GM12878 (cell line): ENCODE measurements around the gene COL18A1. TPM values are rescaled to one million over a fixed set of nuclear protein-coding genes. Genes with fewer than 3 reads are reported as not detected.

Source experiments
- ATAC-seq: fragments of 200-7000 bp; cut with Tn5 transposase; 3 replicates; pipeline ENCODE4 v1.9.1; 2020; ENCODE audit warnings: mild to moderate bottlenecking, moderate library complexity
- BruUV-seq: library from RNA; stranded (reverse); fragments of 400-500 nt; replicated peaks from 2 replicates; lab custom pipeline; 2021; lab: Mats Ljungman, UMichigan
- CTCF ChIA-PET: fragments of 300-600 bp; sonication (Branson Sonifier 250); formaldehyde crosslinking; extraction: SDS; loops from one replicate; lab custom pipeline; 2021; ENCODE audit warnings: inconsistent platforms; lab: Yijun Ruan, JAX
- POLR2A ChIA-PET: fragments of 350-600 bp; formaldehyde crosslinking; extraction: SDS; loops from one replicate; lab custom pipeline; 2021; ENCODE audit warnings: inconsistent platforms; lab: Charles Lee
- RAD21 ChIA-PET: fragments of 300-600 bp; sonication (Branson Sonifier 250); formaldehyde crosslinking; loops from one replicate; lab custom pipeline; 2023; ENCODE audit warnings: antibody characterized with exemption; ENCODE audit not compliant: unreplicated experiment; lab: Charles Lee
- SMC1A ChIA-PET: fragments of 300-600 bp; sonication (Branson Sonifier 250); formaldehyde crosslinking; loops from one replicate; lab custom pipeline; 2023; ENCODE audit not compliant: unreplicated experiment, uncharacterized antibody; lab: Charles Lee
- DNase-seq: peaks from one replicate; pipeline ENCODE4 v3.0.0-alpha.2; 2011; ENCODE audit warnings: low read depth, low spot score
- FAIRE-seq: peaks from 3 replicates; lab custom pipeline; 2011; peaks lifted over from hg19 to GRCh38; lab: Jason Lieb, UNC
- H2AFZ ChIP-seq: 2 replicates; pipeline ENCODE4 v1.6.0; 2011; ENCODE audit warnings: low read depth, low read length, control low read depth; ENCODE audit not compliant: control insufficient read depth
- H3K27ac ChIP-seq: 2 replicates; pipeline ENCODE4 v1.5.1; 2011; ENCODE audit warnings: control low read depth; ENCODE audit not compliant: control insufficient read depth, insufficient read depth
- H3K27me3 ChIP-seq, 2 experiments: replicated peaks in 1 of 2; 2 replicates each; pipeline versions ENCODE4 v1.6.0 to v1.6.1; 2011; ENCODE audit warnings: low read length in 1 of 2; ENCODE audit not compliant: control insufficient read depth in 2 of 2, insufficient read depth in 2 of 2
- H3K36me3 ChIP-seq, 2 experiments: 2 replicates each; pipeline ENCODE4 v1.5.1; 2011; ENCODE audit warnings: low read length in 1 of 2; ENCODE audit not compliant: control insufficient read depth in 2 of 2, insufficient read depth in 2 of 2
- H3K4me1 ChIP-seq: 2 replicates; pipeline ENCODE4 v1.6.1; 2011; ENCODE audit warnings: mild to moderate bottlenecking, low read length, moderate library complexity, mixed read lengths; ENCODE audit not compliant: control insufficient read depth, insufficient read depth
- H3K4me2 ChIP-seq: 2 replicates; pipeline ENCODE4 v1.6.0; 2011; ENCODE audit warnings: control low read depth; ENCODE audit not compliant: control insufficient read depth, insufficient read depth
- H3K4me3 ChIP-seq: fragments of 200-600 bp; sonication (generic); 2 replicates; pipeline ENCODE4 v1.5.1; 2016
- H3K79me2 ChIP-seq: 2 replicates; pipeline ENCODE4 v1.6.0; 2011; ENCODE audit warnings: low read length; ENCODE audit not compliant: control insufficient read depth, insufficient read depth
- H3K9ac ChIP-seq: 2 replicates; pipeline ENCODE4 v1.8.0; 2011; ENCODE audit warnings: low read length, control low read depth, mixed read lengths; ENCODE audit not compliant: control insufficient read depth, insufficient read depth
- H3K9me3 ChIP-seq: replicated peaks from 3 replicates; pipeline ENCODE4 v1.5.1; 2011; ENCODE audit warnings: mild to moderate bottlenecking, low read length; ENCODE audit not compliant: control insufficient read depth, insufficient read depth
- H4K20me1 ChIP-seq: 2 replicates; pipeline ENCODE4 v1.6.0; 2011; ENCODE audit not compliant: control insufficient read depth, insufficient read depth
- CBX3 ChIP-seq: fragments of 200-600 bp; sonication (generic); IDR thresholded peaks from 2 replicates; pipeline ENCODE4 v1.6.1; 2016; ENCODE audit warnings: low read depth, borderline replicate concordance
- CREB1 ChIP-seq: IDR thresholded peaks from 2 replicates; pipeline ENCODE4 v1.6.1; 2012; ENCODE audit warnings: low read depth, mild to moderate bottlenecking, inconsistent platforms
- FOXM1 ChIP-seq: IDR thresholded peaks from 2 replicates; pipeline ENCODE4 v1.6.1; 2012; ENCODE audit warnings: low read depth, mild to moderate bottlenecking, inconsistent platforms, low read length, moderate library complexity
- MEF2B ChIP-seq: fragments of 450-650 bp; IDR thresholded peaks from 2 replicates; pipeline ENCODE4 v1.6.1; 2018; ENCODE audit warnings: mild to moderate bottlenecking, moderate library complexity; ENCODE audit not compliant: partially characterized antibody, poor library complexity, severe bottlenecking
- PAX5 ChIP-seq: IDR thresholded peaks from 2 replicates; pipeline ENCODE4 v1.6.1; 2011; ENCODE audit warnings: low read depth, low read length, borderline replicate concordance
- PML ChIP-seq: IDR thresholded peaks from 2 replicates; pipeline ENCODE4 v1.6.1; 2012; ENCODE audit warnings: low read length, inconsistent platforms
- POLR2AphosphoS2 ChIP-seq: IDR thresholded peaks from 2 replicates; pipeline ENCODE4 v1.6.1; 2011; ENCODE audit warnings: low read depth, mild to moderate bottlenecking, low read length, improper control_type of control experiment, moderate library complexity
- SMARCA5 ChIP-seq: fragments of 450-650 bp; IDR thresholded peaks from 2 replicates; pipeline ENCODE4 v1.6.1; 2017; ENCODE audit warnings: mild to moderate bottlenecking
- TCF7 ChIP-seq: IDR thresholded peaks from 2 replicates; pipeline ENCODE4 v1.6.1; 2014; ENCODE audit warnings: antibody characterized with exemption, borderline replicate concordance
- WGBS: methylation state at CpG from one replicate; pipeline ENCODE4 v1.1.6; 2016; ENCODE audit warnings: low lambda C conversion rate; ENCODE audit not compliant: insufficient replicate concordance, insufficient coverage; ENCODE audit errors: missing lambda C conversion rate; 5-methylcytosine and 5-hydroxymethylcytosine counted together
- in situ Hi-C: fragments of 300-500 bp; cut with MboI; formaldehyde crosslinking; loops from 9 replicates; pipeline ENCODE4 v1.14.3; 2018; ENCODE audit warnings: mixed read lengths
- intact Hi-C: fragments of 100-400 bp; cut with micrococcal nuclease; formaldehyde crosslinking; loops from one replicate; pipeline ENCODE4 v1.14.2; 2022; ENCODE audit not compliant: unreplicated experiment
- polyA plus RNA-seq, 11 experiments: library from polyadenylated mRNA; depleted of rRNA in 4 of 11; unstranded in 6 of 11; stranded (reverse) in 5 of 11; fragments of >200 nt; fragmentation: Nextera tagmentation in 4 of 11; fragmentation: Illumina TruSeq in 1 of 11; extraction: Ambion mirVana in 4 of 11; extraction: Trizol in 1 of 11; gene quantifications; 1 replicate in 1 of 11; 2 replicates in 10 of 11; pipeline versions ENCODE4 v1.2.1 to v1.2.3, GENCODE V29; 2011 to 2016; ENCODE audit warnings: inconsistent platforms in 2 of 11, missing spikeins in 2 of 11, low read depth in 1 of 11
- total RNA-seq, 4 experiments: library from RNA; depleted of rRNA in 3 of 4; stranded (reverse); fragments of >200 nt in 3 of 4; fragmentation: Illumina TruSeq in 1 of 4; extraction: Trizol in 1 of 4; gene quantifications; 2 replicates each; pipeline versions ENCODE4 v1.2.1 to v1.2.3, GENCODE V29; 2013 to 2021
- TF ChIP-seq, protein P1 (sequence below): IDR thresholded peaks from 2 replicates; pipeline ENCODE4 v1.6.1; 2012; ENCODE audit warnings: low read depth, low read length, improper control_type of control experiment

Gene COL18A1
- total and polyA plus RNA-seq, 10 of the 15 experiments (the other 5 are each of a cell fraction or from before 2014, with no cell fraction given): under 0.01 to 0.49 (median 0.09) TPM; not detected in 3

DNA sequence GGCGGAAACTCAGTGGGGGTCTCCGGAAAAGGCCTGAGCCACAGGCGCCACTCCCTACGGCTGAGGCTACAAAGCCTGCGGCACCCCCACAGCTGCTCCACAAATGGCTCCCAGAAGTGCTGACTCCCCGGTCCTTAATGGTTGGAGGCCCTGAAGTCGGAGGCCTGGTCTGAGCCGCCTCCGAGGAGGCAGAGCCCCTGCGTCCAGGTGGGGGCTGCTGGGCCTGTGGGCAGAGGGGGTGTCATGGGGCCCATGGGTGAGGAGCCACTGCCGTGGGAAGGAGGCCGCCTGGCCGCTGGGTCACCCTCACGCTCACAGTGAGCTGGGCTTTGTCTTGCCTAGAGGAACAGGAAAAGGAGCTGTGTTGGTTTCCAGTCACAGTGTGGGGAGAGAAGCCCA, 12.4 kb upstream of the COL18A1 start:
- BruUV-seq: no TSS peak
- intact Hi-C loops (no loop called here), in situ Hi-C loops (no loop called here)
- SMC1A ChIA-PET: no interaction called here
- H3K4me3 ChIP-seq: no peak overlapping the region
- H4K20me1 ChIP-seq: no peaks in the 10 kb centered on the region
- no peaks in the 10 kb centered on the region for H3K9me3 ChIP-seq
- 55% methylated on average over 14 of the region's 14 CpGs for WGBS
- H3K79me2 ChIP-seq: no peaks in the 10 kb centered on the region
- POLR2A ChIA-PET: no interaction called here
- FAIRE-seq (no peak), ATAC-seq (no peak), DNase-seq (no peak)
- CTCF ChIA-PET: no interaction called here
- H3K9ac ChIP-seq: no peak overlapping the region
- peaks cover 5% of the 10 kb centered on the region in 2 experiments; a peak in 3 of 4 replicates for H3K27me3 ChIP-seq
- TF ChIP-seq CBX3 (no peak), MEF2B (no peak), PAX5 (no peak), CREB1 (no peak), PML (no peak), FOXM1 (no peak), SMARCA5 (no peak), TCF7 (no peak), POLR2AphosphoS2 (no peak)
- TF ChIP-seq, protein P1, sequence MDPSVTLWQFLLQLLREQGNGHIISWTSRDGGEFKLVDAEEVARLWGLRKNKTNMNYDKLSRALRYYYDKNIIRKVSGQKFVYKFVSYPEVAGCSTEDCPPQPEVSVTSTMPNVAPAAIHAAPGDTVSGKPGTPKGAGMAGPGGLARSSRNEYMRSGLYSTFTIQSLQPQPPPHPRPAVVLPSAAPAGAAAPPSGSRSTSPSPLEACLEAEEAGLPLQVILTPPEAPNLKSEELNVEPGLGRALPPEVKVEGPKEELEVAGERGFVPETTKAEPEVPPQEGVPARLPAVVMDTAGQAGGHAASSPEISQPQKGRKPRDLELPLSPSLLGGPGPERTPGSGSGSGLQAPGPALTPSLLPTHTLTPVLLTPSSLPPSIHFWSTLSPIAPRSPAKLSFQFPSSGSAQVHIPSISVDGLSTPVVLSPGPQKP: no peak
- H3K36me3 ChIP-seq: no peaks in the 10 kb centered on the region
- H3K4me2 ChIP-seq: no peak overlapping the region
- no peak overlapping the region for H2AFZ ChIP-seq
- H3K27ac ChIP-seq: no peak overlapping the region
- H3K4me1 ChIP-seq: no peaks in the 10 kb centered on the region
- RAD21 ChIA-PET: no interaction called here
